SU-DHL-6 (cell line): ENCODE results near the gene RBMXL2.

Source experiments
- H2AFZ ChIP-seq: fragments of 200-600 bp; sonication (generic); 2 replicates; pipeline ENCODE4 v1.6.1; 2014; ENCODE audit warnings: low read depth, mild to moderate bottlenecking, moderate library complexity, mixed read lengths, antibody characterized with exemption, low read length; ENCODE audit not compliant: severe bottlenecking
- H3F3A ChIP-seq: fragments of 200-600 bp; shearing (Covaris generic); 2 replicates; pipeline ENCODE4 v1.6.0; 2016; ENCODE audit warnings: antibody characterized with exemption, mild to moderate bottlenecking; ENCODE audit not compliant: insufficient read depth
- H3K27ac ChIP-seq: fragments of 200-600 bp; sonication (generic); 2 replicates; pipeline ENCODE4 v1.5.1; 2016; ENCODE audit warnings: low read depth, mild to moderate bottlenecking, low read length, moderate library complexity, mixed read lengths
- H3K27me3 ChIP-seq: fragments of 200-600 bp; sonication (generic), shearing (Covaris generic); 2 replicates; pipeline ENCODE4 v1.6.0; 2014; ENCODE audit warnings: mild to moderate bottlenecking, low read length
- H3K36me3 ChIP-seq: fragments of 200-600 bp; sonication (generic); 2 replicates; pipeline ENCODE4 v1.6.1; 2014; ENCODE audit warnings: mild to moderate bottlenecking, low read length, mixed read lengths
- H3K4me2 ChIP-seq: fragments of 300-600, 200-600 bp; shearing (Covaris generic), sonication (generic); 2 replicates; pipeline ENCODE4 v1.6.0; 2014; ENCODE audit warnings: low read length, low read depth, mild to moderate bottlenecking; ENCODE audit not compliant: poor library complexity, severe bottlenecking
- H3K4me3 ChIP-seq: fragments of 200-600 bp; sonication (generic); 2 replicates; pipeline ENCODE4 v1.5.1; 2014; ENCODE audit warnings: antibody characterized with exemption, low read length, mild to moderate bottlenecking, mixed read lengths; ENCODE audit not compliant: insufficient read depth, poor library complexity, severe bottlenecking
- H3K79me2 ChIP-seq: fragments of 200-600 bp; sonication (generic); 2 replicates; pipeline ENCODE4 v1.6.1; 2014; ENCODE audit warnings: mild to moderate bottlenecking, low read length, moderate library complexity; ENCODE audit not compliant: insufficient read depth
- H3K9ac ChIP-seq: fragments of 200-600 bp; sonication (generic); 2 replicates; pipeline ENCODE4 v1.7.0; 2014; ENCODE audit warnings: mild to moderate bottlenecking, low read length
- H3K9me2 ChIP-seq: fragments of 200-600 bp; sonication (generic); replicated peaks from 2 replicates; pipeline ENCODE4 v1.6.1; 2014; ENCODE audit warnings: low read length; ENCODE audit not compliant: insufficient read depth
- H3K9me3 ChIP-seq: fragments of 200-600 bp; sonication (generic); 2 replicates; pipeline ENCODE4 v1.6.1; 2014; ENCODE audit warnings: low read length, mixed read lengths; ENCODE audit not compliant: insufficient read depth
- H4K20me1 ChIP-seq: fragments of 200-600 bp; sonication (generic); 2 replicates; pipeline ENCODE4 v1.6.1; 2014; ENCODE audit warnings: low read depth, mild to moderate bottlenecking, antibody characterized with exemption, low read length, moderate library complexity, mixed read lengths
- EZH2phosphoT487 ChIP-seq: fragments of 200-600 bp; sonication (generic), shearing (Covaris generic); conservative IDR thresholded peaks from 2 replicates; pipeline ENCODE4 v1.6.1; 2018; ENCODE audit warnings: mild to moderate bottlenecking, antibody characterized with exemption, low read length, moderate library complexity, mixed read lengths
- TF ChIP-seq, protein P1 (sequence below): fragments of 200-600 bp; sonication (generic); IDR thresholded peaks from one replicate; pipeline ENCODE4 v1.5.1; 2017; ENCODE audit warnings: antibody characterized with exemption, mild to moderate bottlenecking, low read length, moderate library complexity; ENCODE audit not compliant: insufficient read depth, poor library complexity, severe bottlenecking

RBMXL2 gene

DNA sequence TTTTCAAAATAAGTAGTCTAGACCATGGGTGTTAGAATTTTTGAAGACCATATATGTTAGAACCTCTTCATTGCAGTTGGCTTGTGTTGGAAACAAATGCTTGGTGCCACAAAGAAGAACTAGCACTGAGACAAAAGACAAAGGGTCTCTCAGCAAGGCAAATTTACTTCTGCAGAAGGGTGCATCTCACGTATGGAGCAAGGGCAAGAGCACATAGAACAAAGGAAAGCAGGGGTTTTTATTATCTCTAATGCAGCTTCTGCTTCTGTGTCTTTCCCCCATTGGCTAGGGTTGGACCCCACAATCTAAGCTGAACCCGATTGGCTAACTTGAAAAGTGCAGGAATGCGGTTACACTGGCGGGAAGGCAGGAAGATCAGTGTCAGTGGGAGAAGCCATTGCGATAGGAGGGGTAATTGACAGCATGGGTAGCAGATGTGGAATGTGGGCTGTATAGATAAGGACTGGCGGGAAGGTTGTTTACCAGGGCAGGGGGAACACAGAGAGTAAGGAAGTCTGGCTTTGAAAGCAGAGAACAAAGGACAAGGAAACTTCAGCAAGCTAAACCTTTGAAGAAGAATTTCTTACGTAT, 9.2 kb upstream of the RBMXL2 start:
- Histone ChIP-seq H4K20me1 (no peaks in the 10 kb centered on the region), H3K9me3 (no peaks in the 10 kb centered on the region), H3K9ac (no peak overlapping the region), H3K9me2 (no peaks in the 10 kb centered on the region), H3K79me2 (no peaks in the 10 kb centered on the region), H3F3A (no peaks in the 10 kb centered on the region), H3K36me3 (no peaks in the 10 kb centered on the region), H2AFZ (no peak overlapping the region), H3K27me3 (no peaks in the 10 kb centered on the region), H3K27ac (no peak overlapping the region), H3K4me3 (no peak overlapping the region), H3K4me2 (no peak overlapping the region)
- TF ChIP-seq, protein P1, sequence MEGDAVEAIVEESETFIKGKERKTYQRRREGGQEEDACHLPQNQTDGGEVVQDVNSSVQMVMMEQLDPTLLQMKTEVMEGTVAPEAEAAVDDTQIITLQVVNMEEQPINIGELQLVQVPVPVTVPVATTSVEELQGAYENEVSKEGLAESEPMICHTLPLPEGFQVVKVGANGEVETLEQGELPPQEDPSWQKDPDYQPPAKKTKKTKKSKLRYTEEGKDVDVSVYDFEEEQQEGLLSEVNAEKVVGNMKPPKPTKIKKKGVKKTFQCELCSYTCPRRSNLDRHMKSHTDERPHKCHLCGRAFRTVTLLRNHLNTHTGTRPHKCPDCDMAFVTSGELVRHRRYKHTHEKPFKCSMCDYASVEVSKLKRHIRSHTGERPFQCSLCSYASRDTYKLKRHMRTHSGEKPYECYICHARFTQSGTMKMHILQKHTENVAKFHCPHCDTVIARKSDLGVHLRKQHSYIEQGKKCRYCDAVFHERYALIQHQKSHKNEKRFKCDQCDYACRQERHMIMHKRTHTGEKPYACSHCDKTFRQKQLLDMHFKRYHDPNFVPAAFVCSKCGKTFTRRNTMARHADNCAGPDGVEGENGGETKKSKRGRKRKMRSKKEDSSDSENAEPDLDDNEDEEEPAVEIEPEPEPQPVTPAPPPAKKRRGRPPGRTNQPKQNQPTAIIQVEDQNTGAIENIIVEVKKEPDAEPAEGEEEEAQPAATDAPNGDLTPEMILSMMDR, result no peak
- no peak for TF ChIP-seq EZH2phosphoT487

- no peak overlapping the region for H3K9ac ChIP-seq
- H3K4me3 ChIP-seq, result no peak overlapping the region
- no peaks in the 10 kb centered on the region for H3K27me3 ChIP-seq
- H3F3A ChIP-seq, result no peaks in the 10 kb centered on the region
- H4K20me1 ChIP-seq, result no peaks in the 10 kb centered on the region
- no peaks in the 10 kb centered on the region for H3K9me2 ChIP-seq
- no peaks in the 10 kb centered on the region for H3K36me3 ChIP-seq
- no peaks in the 10 kb centered on the region for H3K79me2 ChIP-seq
- H3K9me3 ChIP-seq, result no peaks in the 10 kb centered on the region
- TF ChIP-seq EZH2phosphoT487, result no peak
- TF ChIP-seq, protein P1, result no peak
- H2AFZ ChIP-seq, result no peak overlapping the region
- H3K27ac ChIP-seq, result no peak overlapping the region
- H3K4me2 ChIP-seq, result no peak overlapping the region
These were observed 7.9 kb upstream of the RBMXL2 start for GRCh38 chr11:7080900-7081299.

- no peaks in the 10 kb centered on the region for H4K20me1 ChIP-seq
- H3F3A ChIP-seq, result no peaks in the 10 kb centered on the region
- no peaks in the 10 kb centered on the region for H3K27me3 ChIP-seq
- no peak overlapping the region for H3K9ac ChIP-seq
- no peak overlapping the region for H2AFZ ChIP-seq
- H3K4me2 ChIP-seq, result no peak overlapping the region
- H3K4me3 ChIP-seq, result no peak overlapping the region
- TF ChIP-seq EZH2phosphoT487, result no peak
- TF ChIP-seq, protein P1, result no peak
- no peak overlapping the region for H3K27ac ChIP-seq
- no peaks in the 10 kb centered on the region for H3K9me2 ChIP-seq
- no peaks in the 10 kb centered on the region for H3K36me3 ChIP-seq
- no peaks in the 10 kb centered on the region for H3K9me3 ChIP-seq
- no peaks in the 10 kb centered on the region for H3K79me2 ChIP-seq
These were observed 7.4 kb upstream of the RBMXL2 start for GRCh38 chr11:7081441-7081840.
